ENCODE results near the gene NFE2L3.

The NFE2L3 gene

DNA sequence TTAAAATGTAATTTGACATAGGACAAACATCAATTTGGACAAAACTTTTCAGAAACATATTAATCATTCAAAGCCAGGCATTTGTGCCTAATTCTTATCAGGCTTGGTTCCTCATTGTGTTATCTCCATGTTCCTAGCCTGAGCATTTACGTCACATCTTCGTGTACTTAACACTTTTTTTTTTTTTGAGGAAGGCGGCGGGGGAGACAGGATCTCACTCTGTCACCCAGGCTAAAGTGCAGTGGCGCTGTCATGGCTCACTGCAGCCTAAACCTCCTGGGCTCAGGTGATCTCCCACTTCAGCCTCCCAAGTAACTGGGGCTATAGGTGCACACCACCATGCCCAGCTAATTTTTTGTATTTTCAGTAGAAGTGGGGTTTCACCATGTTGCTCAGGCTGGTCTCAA is 28.8 kb downstream of the NFE2L3 start:
- ATAC-seq: no peak
- TF ChIP-seq OSR1 (CRISPR knock-in tag; IDR thresholded peaks at IDR 0.05) (no peak), ZNF70 (CRISPR knock-in tag; IDR thresholded peaks at IDR 0.05) (no peak), CSRNP3 (CRISPR knock-in tag; IDR thresholded peaks at IDR 0.05) (no peak), SNAI2 (CRISPR knock-in tag; IDR thresholded peaks at IDR 0.05) (no peak), GLIS3 (CRISPR knock-in tag; IDR thresholded peaks at IDR 0.05) (no peak), ISL1 (CRISPR knock-in tag; IDR thresholded peaks at IDR 0.05) (no peak), PATZ1 (CRISPR knock-in tag; IDR thresholded peaks at IDR 0.05; ENCODE audit: borderline replicate concordance) (no peak), TOX (CRISPR knock-in tag; IDR thresholded peaks at IDR 0.05; ENCODE audit: borderline replicate concordance) (no peak), PPARA (CRISPR knock-in tag; IDR thresholded peaks at IDR 0.05; ENCODE audit: borderline replicate concordance) (no peak), RARB (CRISPR knock-in tag; IDR thresholded peaks at IDR 0.05) (no peak), BACH2 (CRISPR knock-in tag; IDR thresholded peaks at IDR 0.05; ENCODE audit: borderline replicate concordance) (no peak), ZC3H10 (CRISPR knock-in tag; IDR thresholded peaks at IDR 0.05) (no peak), ZFP30 (CRISPR knock-in tag; IDR thresholded peaks at IDR 0.05) (no peak), ZNF565 (CRISPR knock-in tag; conservative IDR thresholded peaks at IDR 0.05; ENCODE audit: low read depth) (no peak), ZFP3 (CRISPR knock-in tag; IDR thresholded peaks at IDR 0.05) (no peak), ARNTL (CRISPR knock-in tag; IDR thresholded peaks at IDR 0.05; ENCODE audit: borderline replicate concordance, low read depth) (no peak)
- TF ChIP-seq, protein P1, sequence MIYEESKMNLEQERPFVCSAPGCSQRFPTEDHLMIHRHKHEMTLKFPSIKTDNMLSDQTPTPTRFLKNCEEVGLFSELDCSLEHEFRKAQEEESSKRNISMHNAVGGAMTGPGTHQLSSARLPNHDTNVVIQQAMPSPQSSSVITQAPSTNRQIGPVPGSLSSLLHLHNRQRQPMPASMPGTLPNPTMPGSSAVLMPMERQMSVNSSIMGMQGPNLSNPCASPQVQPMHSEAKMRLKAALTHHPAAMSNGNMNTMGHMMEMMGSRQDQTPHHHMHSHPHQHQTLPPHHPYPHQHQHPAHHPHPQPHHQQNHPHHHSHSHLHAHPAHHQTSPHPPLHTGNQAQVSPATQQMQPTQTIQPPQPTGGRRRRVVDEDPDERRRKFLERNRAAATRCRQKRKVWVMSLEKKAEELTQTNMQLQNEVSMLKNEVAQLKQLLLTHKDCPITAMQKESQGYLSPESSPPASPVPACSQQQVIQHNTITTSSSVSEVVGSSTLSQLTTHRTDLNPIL (CRISPR knock-in tag; IDR thresholded peaks at IDR 0.05; ENCODE audit: low read depth): no peak
- TF ChIP-seq, protein P2, sequence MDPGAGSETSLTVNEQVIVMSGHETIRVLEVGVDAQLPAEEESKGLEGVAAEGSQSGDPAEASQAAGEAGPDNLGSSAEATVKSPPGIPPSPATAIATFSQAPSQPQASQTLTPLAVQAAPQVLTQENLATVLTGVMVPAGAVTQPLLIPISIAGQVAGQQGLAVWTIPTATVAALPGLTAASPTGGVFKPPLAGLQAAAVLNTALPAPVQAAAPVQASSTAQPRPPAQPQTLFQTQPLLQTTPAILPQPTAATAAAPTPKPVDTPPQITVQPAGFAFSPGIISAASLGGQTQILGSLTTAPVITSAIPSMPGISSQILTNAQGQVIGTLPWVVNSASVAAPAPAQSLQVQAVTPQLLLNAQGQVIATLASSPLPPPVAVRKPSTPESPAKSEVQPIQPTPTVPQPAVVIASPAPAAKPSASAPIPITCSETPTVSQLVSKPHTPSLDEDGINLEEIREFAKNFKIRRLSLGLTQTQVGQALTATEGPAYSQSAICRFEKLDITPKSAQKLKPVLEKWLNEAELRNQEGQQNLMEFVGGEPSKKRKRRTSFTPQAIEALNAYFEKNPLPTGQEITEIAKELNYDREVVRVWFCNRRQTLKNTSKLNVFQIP (CRISPR knock-in tag; IDR thresholded peaks at IDR 0.05; ENCODE audit: borderline replicate concordance, low read depth): no peak

DNA sequence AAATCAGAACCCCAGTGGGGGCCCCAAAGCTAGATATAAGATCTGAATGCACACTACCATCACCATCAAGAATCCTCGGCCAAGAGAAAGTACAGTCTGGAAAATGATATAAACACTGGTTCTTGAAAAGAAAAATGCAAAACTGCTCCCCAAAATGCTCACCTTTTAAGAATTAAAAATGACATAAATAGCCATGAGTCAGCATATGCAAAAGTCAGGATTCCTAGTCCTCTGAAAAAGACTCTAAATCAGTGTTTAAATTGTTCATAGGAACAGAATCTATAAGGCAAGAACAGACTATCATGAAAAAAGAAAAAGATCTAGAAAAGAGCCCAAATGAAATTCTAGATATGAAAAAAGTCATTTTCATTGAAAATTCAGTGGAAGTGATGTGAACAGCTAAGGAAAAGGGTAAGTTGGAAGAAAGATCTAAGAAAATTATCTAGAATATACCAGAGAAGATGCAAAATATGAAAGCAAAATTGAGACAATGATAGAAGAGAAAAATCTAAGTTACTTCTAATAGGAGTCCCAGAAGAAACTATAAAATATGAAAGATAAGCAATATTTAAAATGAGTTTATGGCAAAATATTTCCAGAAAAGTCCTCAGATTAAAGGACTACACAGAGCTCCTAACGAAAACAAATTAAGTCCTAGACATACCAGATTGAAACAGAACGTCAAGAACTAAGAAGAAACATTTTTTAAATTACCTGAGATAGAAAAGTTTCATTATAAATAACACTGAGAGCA is 29.7 kb downstream of the NFE2L3 start:
- TF ChIP-seq BACH2 (CRISPR knock-in tag; IDR thresholded peaks at IDR 0.05; ENCODE audit: borderline replicate concordance): no peak
- no peak for TF ChIP-seq TOX (CRISPR knock-in tag; IDR thresholded peaks at IDR 0.05; ENCODE audit: borderline replicate concordance)
- TF ChIP-seq RARB (CRISPR knock-in tag; IDR thresholded peaks at IDR 0.05): no peak
- no peak for TF ChIP-seq ESRRG (CRISPR knock-in tag; IDR thresholded peaks at IDR 0.05)
- TF ChIP-seq ZNF70 (CRISPR knock-in tag; IDR thresholded peaks at IDR 0.05): no peak
- TF ChIP-seq TCF4 (CRISPR knock-in tag; IDR thresholded peaks at IDR 0.05; ENCODE audit: borderline replicate concordance): no peak
- TF ChIP-seq, protein P1 (CRISPR knock-in tag; IDR thresholded peaks at IDR 0.05; ENCODE audit: low read depth): no peak
- TF ChIP-seq CSRNP3 (CRISPR knock-in tag; IDR thresholded peaks at IDR 0.05): no peak
- TF ChIP-seq SNAI2 (CRISPR knock-in tag; IDR thresholded peaks at IDR 0.05): no peak
- ATAC-seq: no peak

DNA sequence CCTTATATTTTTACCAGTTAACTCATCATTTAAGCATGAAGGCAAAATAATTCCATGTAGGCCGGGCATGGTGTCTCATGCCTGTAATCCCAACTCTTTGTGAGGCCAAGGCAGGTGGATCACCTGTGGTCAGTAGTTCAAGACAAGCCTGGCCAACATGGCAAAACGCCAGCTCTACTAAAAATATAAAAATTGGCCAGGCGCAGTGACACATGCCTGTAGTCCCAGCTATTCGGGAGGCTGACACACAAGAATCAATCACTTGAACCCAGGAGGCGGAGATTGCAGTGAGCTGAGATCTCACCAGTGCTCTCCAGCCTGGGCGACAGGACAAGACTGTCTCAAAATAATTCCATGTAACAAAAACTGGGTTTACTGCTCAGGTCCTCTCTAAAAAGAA is 30.3 kb downstream of the NFE2L3 start:
- ATAC-seq: no peak; the same call in 2 of the 3 replicates
- TF ChIP-seq OSR1 (CRISPR knock-in tag; IDR thresholded peaks at IDR 0.05): no peak
- TF ChIP-seq ISL1 (CRISPR knock-in tag; IDR thresholded peaks at IDR 0.05): no peak
- TF ChIP-seq CSRNP3 (CRISPR knock-in tag; IDR thresholded peaks at IDR 0.05): no peak
- no peak for TF ChIP-seq ZNF8 (CRISPR knock-in tag; IDR thresholded peaks at IDR 0.05)
- no peak for TF ChIP-seq GLIS3 (CRISPR knock-in tag; IDR thresholded peaks at IDR 0.05)
- no peak for TF ChIP-seq ZNF565 (CRISPR knock-in tag; conservative IDR thresholded peaks at IDR 0.05; ENCODE audit: low read depth)

All from SK-N-SH treated with all-trans-retinoic acid at 6 μM for 48 hours (cell line).